Measurements from ENCODE around the gene TOX2.
A peak's percentile ranks its signal among the peaks of the same experiment; 100 is the strongest.

TOX2 gene

GRCh38 chr20:43960231-43960630, 45.6 kb downstream of the TOX2 start:
- DNase-seq: no peak

GRCh38 chr20:43961116-43961515, 46.5 kb downstream of the TOX2 start:
- DNase-seq: no peak

GRCh38 chr20:43961541-43962471, 47.2 kb downstream of the TOX2 start:
- DNase-seq: no peak

GRCh38 chr20:43962530-43962929, 47.9 kb downstream of the TOX2 start:
- no peak for DNase-seq

- no peak for DNase-seq
Measured at GRCh38 chr20:43963233-43963632, 48.6 kb downstream of the TOX2 start.

DNA sequence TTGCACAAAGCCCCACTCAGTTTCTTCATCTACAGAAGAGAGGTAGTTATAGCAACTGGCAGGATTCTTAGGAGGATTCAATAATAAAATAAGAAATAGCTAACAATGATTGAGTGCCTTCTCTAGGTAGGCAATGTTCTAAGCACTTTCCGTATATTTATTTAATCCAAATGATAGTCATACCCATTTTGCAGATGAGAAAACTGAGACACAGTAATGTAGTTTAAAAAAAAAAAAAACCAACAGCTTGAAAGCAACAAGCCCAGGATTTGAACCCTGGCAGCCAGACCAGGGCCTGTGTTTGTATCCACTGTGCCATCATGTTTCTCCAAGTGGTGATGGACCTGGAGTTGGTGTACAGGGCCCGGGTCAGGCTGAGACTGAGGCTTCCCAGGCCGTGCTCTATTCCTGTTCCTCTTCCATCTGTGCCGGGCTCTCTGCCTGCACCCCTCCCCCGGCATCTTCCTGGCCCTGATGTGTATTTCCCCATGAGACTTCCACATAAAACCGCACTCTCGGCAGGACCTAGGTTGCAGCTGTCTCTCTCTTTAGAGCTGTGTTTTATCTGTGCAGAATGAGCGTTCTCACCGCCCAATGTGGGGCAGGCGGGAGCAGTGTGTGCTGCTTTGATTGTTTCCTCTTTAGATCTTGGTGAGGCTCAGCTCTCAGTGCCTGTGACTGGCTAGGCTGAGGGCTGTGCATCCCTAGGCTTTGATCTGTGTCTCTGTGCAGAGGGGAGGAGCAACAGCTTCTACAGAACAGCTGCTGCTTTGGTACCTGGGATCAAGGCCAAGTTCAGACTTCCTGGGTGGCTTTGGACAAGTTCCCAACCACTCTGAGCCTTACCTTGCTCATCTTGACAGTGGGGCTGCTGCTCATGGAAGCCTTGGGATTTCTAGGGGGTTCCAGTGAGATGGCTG, 49.5 kb downstream of the TOX2 start:
- DNase-seq: no peak

- DNase-seq: no peak
Measured at GRCh38 chr20:43968341-43969000, 53.8 kb downstream of the TOX2 start.

DNA sequence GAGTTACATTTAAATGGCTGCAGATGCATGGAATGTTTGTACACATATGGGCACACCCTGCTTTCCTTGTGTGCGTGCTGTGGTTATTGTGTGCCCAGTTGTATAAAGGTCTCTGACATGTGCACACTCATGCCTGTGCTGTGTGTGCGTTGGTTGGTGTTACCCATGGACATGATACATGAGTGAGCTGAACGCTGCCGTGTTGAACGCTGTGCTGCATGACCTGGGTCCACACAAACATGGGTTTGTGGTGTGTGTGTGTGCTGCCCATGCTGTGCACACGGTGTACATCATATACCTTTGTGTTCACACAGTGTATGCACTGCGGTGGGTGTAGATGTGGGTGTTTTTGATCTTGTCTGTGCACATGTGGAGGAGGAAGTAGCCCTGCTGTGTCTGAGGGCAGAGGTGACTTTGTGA, 54.4 kb downstream of the TOX2 start:
- DNase-seq: no peak

DNA sequence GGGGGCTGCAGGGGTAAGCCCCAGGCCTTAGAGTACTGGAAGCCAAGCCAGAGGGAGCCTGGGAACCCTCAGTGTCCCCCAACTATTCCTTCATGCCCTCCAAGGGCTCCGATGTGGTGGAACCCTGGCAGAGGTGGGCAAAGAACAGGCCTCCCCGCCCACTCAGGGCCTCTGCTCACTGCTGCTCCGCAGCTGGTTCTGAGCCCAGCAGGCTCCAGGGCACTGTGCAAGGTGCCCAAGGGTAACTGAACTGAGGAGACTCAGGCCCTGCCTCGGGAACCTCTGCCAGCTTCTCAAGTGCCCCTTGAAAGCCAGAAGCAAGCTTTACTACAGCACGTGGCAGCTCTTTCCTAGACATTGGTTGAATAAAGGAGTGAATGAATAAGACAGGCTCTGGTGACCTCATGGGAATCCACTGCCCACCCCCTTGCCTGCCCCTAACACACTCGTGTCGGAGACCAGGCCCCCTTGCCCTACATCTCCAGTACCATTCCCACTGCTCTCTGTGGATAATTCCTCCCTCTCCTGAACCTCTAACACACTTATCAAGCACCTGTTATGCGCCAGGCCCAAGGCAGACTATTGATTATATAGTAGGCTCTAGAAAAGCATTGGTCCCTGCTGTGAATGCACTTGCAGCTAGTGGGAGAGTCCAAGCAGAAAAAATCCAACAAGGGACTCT, 55.0 kb downstream of the TOX2 start:
- no peak for DNase-seq

DNA sequence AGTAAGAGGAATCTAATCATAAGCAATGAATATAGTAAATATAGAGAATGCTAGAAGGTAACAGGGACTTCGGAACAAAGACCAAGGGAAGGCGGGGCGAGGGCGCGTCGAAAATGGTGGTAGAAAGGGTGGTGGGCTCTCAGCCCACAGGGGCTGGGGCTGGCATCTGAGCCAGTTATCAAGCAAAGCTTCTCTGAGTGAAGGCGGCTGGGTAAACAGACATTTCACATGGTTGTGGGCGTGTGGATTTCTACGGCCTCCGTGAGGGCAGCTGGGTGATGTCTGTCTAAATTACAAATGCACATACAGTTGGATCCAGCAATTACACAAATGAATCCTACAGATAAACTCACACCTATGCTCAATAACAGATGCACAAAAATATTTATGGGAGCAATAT, 56.6 kb downstream of the TOX2 start:
- DNase-seq: no peak

DNA sequence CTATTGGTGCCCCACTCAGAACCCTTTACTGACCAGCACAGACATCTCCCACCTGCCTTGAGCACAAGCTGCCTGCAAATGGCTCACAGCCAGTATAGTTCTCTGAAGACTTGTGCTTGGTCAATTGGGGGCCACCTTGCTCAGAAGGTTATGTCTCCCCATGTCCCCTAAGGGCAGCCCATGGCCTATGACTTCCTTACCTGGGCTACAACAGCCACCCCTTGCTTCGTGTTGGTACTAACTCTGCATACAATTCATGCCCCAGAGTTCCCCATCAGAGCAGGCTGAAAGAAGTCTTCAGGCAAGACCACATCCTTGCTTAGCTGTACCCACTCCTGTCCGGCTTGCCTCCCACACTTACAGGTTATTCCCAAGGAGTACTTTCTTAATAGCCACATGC, 57.4 kb downstream of the TOX2 start:
- no peak for DNase-seq

DNA sequence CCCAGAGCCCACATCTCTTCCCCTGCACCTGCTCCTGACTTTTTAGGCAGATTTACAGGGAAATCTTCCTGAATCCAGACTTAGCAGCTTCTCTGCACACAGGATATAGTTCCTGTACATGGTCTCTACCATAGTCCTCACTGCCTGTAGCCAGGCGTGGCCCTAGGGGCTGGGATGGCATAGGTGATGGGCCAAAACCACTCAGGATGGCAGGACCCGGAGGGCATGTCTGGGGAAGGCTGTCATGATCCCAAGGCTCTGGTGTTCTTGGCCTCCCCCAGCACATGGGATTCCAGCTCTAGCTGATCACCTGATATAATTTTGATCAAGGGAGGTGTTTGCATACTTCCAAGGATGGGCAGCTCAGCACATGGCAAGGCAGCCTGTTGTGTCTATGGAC, 58.0 kb downstream of the TOX2 start:
- DNase-seq: no peak

DNA sequence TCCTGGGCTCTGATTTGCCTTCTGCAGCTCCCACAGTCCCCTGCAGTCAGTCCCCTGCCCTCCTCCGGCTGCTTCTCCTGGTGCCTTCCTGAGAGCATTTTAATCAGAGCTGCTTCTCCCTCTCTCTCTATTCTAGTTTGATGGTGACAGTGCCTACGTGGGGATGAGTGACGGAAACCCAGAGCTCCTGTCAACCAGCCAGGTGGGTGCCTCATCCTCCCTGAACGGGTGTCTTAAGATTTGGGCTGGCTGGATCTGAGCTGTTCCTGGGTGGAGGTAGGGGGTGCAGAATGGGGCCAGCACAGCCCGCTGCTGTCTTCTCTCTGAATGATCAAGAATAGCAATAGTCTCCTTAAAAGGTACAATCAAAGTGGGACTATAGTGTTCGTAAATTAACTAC, 58.6 kb downstream of the TOX2 start:
- no peak for DNase-seq

GRCh38 chr20:43973671-43974450, 59.2 kb downstream of the TOX2 start:
- DNase-seq: no peak

- no peak for DNase-seq
Measured at GRCh38 chr20:43974695-43975094, 60.0 kb downstream of the TOX2 start.

- no peak for DNase-seq
Measured at GRCh38 chr20:43975096-43975768, 60.6 kb downstream of the TOX2 start.

DNA sequence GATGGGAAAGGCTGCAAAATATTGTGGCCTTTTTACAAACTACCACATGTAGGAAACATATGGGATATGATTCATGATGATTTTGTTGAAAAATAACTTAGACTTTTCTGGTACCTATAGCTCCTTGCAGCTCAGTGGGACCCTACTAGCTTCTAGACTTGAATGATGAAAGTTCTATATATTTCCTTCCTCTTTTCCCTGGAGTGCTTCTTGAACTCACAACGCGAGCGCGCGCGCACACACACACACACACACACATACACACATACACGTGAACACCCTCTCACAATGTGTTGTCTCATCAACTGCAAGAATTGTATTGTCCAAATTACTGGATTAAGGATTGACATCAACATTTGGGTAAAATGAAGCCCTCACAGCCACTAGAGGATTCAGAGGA, 61.9 kb downstream of the TOX2 start:
- no peak for DNase-seq

DNA sequence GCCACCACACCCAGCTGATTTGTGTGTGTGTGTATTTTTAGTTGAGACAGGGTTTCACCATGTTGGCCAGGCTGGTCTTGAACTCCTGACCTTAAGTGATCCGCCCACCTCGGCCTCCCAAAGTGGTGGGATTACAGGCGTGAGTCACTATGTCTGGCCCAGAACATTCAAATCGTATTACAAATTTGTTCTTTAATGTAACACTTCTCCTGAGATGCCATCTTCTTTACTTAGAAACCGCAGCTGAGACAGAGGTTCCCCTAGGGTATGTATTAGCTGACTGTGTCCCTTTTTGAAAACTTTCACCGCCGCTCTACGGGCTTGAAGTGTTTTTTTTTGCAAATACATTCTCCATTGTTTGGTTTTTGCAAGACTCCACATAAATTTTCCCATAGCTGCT, 62.6 kb downstream of the TOX2 start:
- DNase-seq: no peak

- no peak for DNase-seq
Measured at GRCh38 chr20:43977962-43978361, 63.3 kb downstream of the TOX2 start.

DNA sequence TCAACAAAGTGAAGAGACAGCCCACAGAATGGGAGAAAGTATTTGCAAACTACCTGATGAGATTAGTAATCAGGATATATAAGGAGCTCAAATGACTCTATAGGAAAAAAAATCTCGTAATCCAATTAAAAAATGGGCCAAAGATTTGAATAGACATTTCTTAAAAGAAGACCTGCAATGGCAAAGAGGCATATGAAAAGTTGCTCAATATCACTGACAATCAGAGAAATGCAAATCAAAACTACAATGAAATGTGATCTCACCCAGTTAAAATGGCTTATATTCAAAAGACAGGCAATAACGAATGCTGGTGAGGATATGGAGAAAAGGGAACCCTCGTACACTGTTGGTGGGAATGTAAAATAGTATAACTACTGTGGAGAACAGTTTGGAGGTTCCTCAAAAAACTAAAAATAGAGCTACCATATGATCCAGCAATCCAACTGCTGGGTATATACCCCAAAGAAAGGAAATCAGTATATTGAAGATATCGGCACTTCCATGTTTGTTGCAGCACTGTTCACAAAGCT, 65.0 kb downstream of the TOX2 start:
- peak; percentile 62 for DNase-seq

DNA sequence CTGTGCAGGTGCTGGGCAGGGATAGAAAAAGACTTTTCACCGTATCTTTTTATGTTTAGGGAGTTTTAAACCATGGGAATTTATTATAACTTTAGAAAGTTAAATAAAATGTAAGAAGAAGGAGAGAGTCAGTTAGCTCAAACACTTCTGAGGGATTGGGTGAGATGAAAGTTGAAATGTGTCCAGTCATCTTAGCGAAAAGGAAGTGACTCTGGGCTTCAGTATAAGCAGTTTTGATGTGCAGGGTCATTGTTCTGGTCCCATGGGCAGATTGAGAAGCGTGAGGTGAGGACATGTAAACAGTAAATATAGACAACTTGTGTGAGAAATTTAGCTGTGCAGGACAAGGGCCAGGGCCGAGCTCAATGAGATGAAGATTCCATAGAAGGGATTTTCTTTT, 66.9 kb downstream of the TOX2 start:
- no peak for DNase-seq
